K562 (cell line): ENCODE measurements around the gene UMAD1. TPM values are rescaled to one million over a fixed set of nuclear protein-coding genes. Genes with fewer than 3 reads are reported as not detected.

Experiments
- ATAC-seq: fragments of 200-7000 bp; cut with Tn5 transposase; 3 replicates; pipeline ENCODE4 v1.9.1; 2020; ENCODE audit warnings: moderate library complexity
- BruUV-seq: library from RNA; stranded (reverse); fragments of 400-500 nt; replicated peaks from 2 replicates; lab custom pipeline; 2021; lab: Mats Ljungman, UMichigan
- CTCF ChIA-PET: fragments of 300-600 bp; formaldehyde crosslinking; extraction: SDS; loops from one replicate; lab custom pipeline; 2021; ENCODE audit warnings: low intra/inter-chr PET ratio; lab: Yijun Ruan, JAX
- POLR2A ChIA-PET: fragments of 300-600, 350-650 bp; sonication (Branson Sonifier 250); formaldehyde crosslinking; extraction: SDS; loops from one replicate; lab custom pipeline; 2021; ENCODE audit warnings: antibody characterized with exemption, inconsistent platforms; lab: Yijun Ruan, JAX
- DNase-seq, 4 experiments: peaks; one replicate each; pipeline versions ENCODE4 v3.0.0 to v3.0.0-alpha.2; 2011 to 2018; ENCODE audit warnings: low spot score in 3 of 4, mixed read lengths in 3 of 4; ENCODE audit errors: extremely low read depth in 1 of 4
- FAIRE-seq: peaks from 2 replicates; lab custom pipeline; 2011; peaks lifted over from hg19 to GRCh38; lab: Jason Lieb, UNC
- H2AFZ ChIP-seq: 2 replicates; pipeline ENCODE4 v1.6.0; 2011; ENCODE audit warnings: low read depth, low read length, control low read depth, inconsistent platforms
- H3K27ac ChIP-seq: fragments of 200-600 bp; 3 replicates; pipeline ENCODE4 v1.8.0; 2011; ENCODE audit warnings: low read depth, mild to moderate bottlenecking, control low read depth, inconsistent platforms, low read length, moderate library complexity, mixed read lengths; ENCODE audit errors: extremely low read depth
- H3K27me3 ChIP-seq, 2 experiments: fragments of 300-600 bp in 1 of 2; 2 replicates in 1 of 2; 3 replicates in 1 of 2; pipeline versions ENCODE4 v1.6.0 to v1.8.0; 2011; ENCODE audit warnings: inconsistent platforms in 2 of 2, low read length in 2 of 2, mild to moderate bottlenecking in 1 of 2, mixed read lengths in 1 of 2, moderate library complexity in 1 of 2; ENCODE audit not compliant: control insufficient read depth in 2 of 2, insufficient read depth in 2 of 2
- H3K36me3 ChIP-seq: fragments of 300-600 bp; 3 replicates; pipeline ENCODE4 v1.8.0; 2011; ENCODE audit warnings: mild to moderate bottlenecking, low read length, inconsistent platforms; ENCODE audit not compliant: control insufficient read depth, insufficient read depth
- H3K4me1 ChIP-seq, 2 experiments: fragments of 200-600 bp in 1 of 2; replicated peaks in 1 of 2; 2 replicates in 1 of 2; 3 replicates in 1 of 2; pipeline versions ENCODE4 v1.5.1 to v1.8.0; 2011; ENCODE audit warnings: inconsistent platforms in 2 of 2, low read length in 2 of 2, mild to moderate bottlenecking in 1 of 2, mixed read lengths in 1 of 2, moderate library complexity in 1 of 2; ENCODE audit not compliant: control insufficient read depth in 2 of 2, insufficient read depth in 2 of 2
- H3K4me2 ChIP-seq: 2 replicates; pipeline ENCODE4 v1.6.1; 2011; ENCODE audit warnings: low read length, control low read depth, inconsistent platforms, mixed read lengths; ENCODE audit not compliant: insufficient read depth
- H3K4me3 ChIP-seq: fragments of 200-600 bp; sonication (generic), shearing (Covaris generic); 2 replicates; pipeline ENCODE4 v1.5.1; 2016; ENCODE audit warnings: control low read depth, inconsistent platforms
- H3K79me2 ChIP-seq: fragments of 200-600 bp; 3 replicates; pipeline ENCODE4 v1.8.0; 2011; ENCODE audit warnings: low read length, inconsistent platforms; ENCODE audit not compliant: control insufficient read depth, insufficient read depth
- H3K9ac ChIP-seq, 2 experiments: 2 replicates each; pipeline versions ENCODE4 v1.6.0 to v1.6.1; 2011; ENCODE audit warnings: low read depth in 2 of 2, low read length in 2 of 2, control low read depth in 1 of 2, inconsistent platforms in 1 of 2, mild to moderate bottlenecking in 1 of 2, mixed read lengths in 1 of 2; ENCODE audit not compliant: insufficient read depth in 1 of 2
- H3K9me1 ChIP-seq: one replicate; pipeline ENCODE4 v1.6.0; 2011; ENCODE audit warnings: inconsistent platforms, mild to moderate bottlenecking, low read length, moderate library complexity; ENCODE audit not compliant: control insufficient read depth, insufficient read depth
- H3K9me3 ChIP-seq: replicated peaks from 2 replicates; pipeline ENCODE4 v1.5.1; 2011; ENCODE audit warnings: low read depth, low read length, inconsistent platforms; ENCODE audit not compliant: control insufficient read depth, insufficient read depth
- H4K20me1 ChIP-seq: replicated peaks from 2 replicates; pipeline ENCODE4 v1.6.1; 2011; ENCODE audit warnings: low read length, inconsistent platforms, mixed read lengths; ENCODE audit not compliant: control insufficient read depth, insufficient read depth
- GATA2 ChIP-seq: sonication (generic); formaldehyde crosslinking; IDR thresholded peaks from 2 replicates; pipeline ENCODE4 v1.4.0; 2020; ENCODE audit warnings: mild to moderate bottlenecking, missing genetic modification reagents
- RCOR1 ChIP-seq, 2 experiments: IDR thresholded peaks; 2 replicates each; pipeline ENCODE4 v1.6.1; 2012; ENCODE audit warnings: low read depth in 2 of 2, low read length in 2 of 2, borderline replicate concordance in 1 of 2, improper control_type of control experiment in 1 of 2
- RFX1 ChIP-seq: fragments of 450-650 bp; IDR thresholded peaks from 2 replicates; pipeline ENCODE4 v1.6.1; 2016; ENCODE audit warnings: mild to moderate bottlenecking, moderate library complexity
- SAP30 ChIP-seq: fragments of 200-600 bp; sonication (generic); IDR thresholded peaks from 2 replicates; pipeline ENCODE4 v1.6.1; 2012; ENCODE audit warnings: borderline replicate concordance, low read depth, mild to moderate bottlenecking, moderate library complexity, low read length, control low read depth, inconsistent platforms; ENCODE audit not compliant: insufficient read depth, poor library complexity, severe bottlenecking
- STAT5B ChIP-seq: fragments of 250-450 bp; sonication (Bioruptor Pico); IDR thresholded peaks from 2 replicates; pipeline ENCODE4 v1.8.0; 2021; ENCODE audit warnings: mild to moderate bottlenecking, inconsistent platforms
- ZSCAN32 ChIP-seq: fragments of 450-650 bp; formaldehyde crosslinking; IDR thresholded peaks from 2 replicates; pipeline ENCODE4 v1.4.0; 2020; ENCODE audit warnings: mild to moderate bottlenecking, moderate library complexity
- WGBS: fragments of 100-300 bp; shearing (Covaris generic); methylation state at CpG from one replicate; pipeline ENCODE4 v1.1.6; 2016; ENCODE audit warnings: low coverage, mixed read lengths; ENCODE audit not compliant: insufficient coverage; ENCODE audit errors: missing lambda C conversion rate; 5-methylcytosine and 5-hydroxymethylcytosine counted together
- in situ Hi-C: fragments of 300-500 bp; cut with MboI; formaldehyde crosslinking; loops from 4 replicates; pipeline ENCODE4 v1.15.0; 2018; ENCODE audit warnings: inconsistent platforms, mixed read lengths
- intact Hi-C: fragments of 100-400 bp; cut with micrococcal nuclease; formaldehyde crosslinking; loops from 2 replicates; pipeline ENCODE4 v1.14.2; 2022
- polyA plus RNA-seq, 8 experiments: library from polyadenylated mRNA; depleted of rRNA in 4 of 8; stranded (reverse) in 5 of 8; unstranded in 3 of 8; fragments of >200 nt; fragmentation: Nextera tagmentation in 2 of 8; fragmentation: Illumina TruSeq in 1 of 8; extraction: Ambion mirVana in 2 of 8; extraction: Trizol in 1 of 8; gene quantifications; 2 replicates each; pipeline versions ENCODE4 v1.2.1 to v1.2.3, GENCODE V29; 2011 to 2014; ENCODE audit warnings: inconsistent platforms in 1 of 8, missing spikeins in 1 of 8
- total RNA-seq, 7 experiments: library from RNA; depleted of rRNA in 6 of 7; stranded (reverse); fragments of >200 nt in 6 of 7; fragmentation: Illumina TruSeq in 2 of 7; extraction: Trizol in 2 of 7; gene quantifications; 2 replicates each; pipeline versions ENCODE4 v1.2.1 to v1.2.3, GENCODE V29; 2011 to 2021; ENCODE audit warnings: low replicate concordance in 1 of 7
- TF ChIP-seq, protein P1 (sequence below), 2 experiments: fragments of 450-650 bp; IDR thresholded peaks; 2 replicates each; pipeline ENCODE4 v1.6.1; 2016
- TF ChIP-seq, protein P2 (sequence below), 2 experiments: fragments of 200-800 bp in 1 of 2; sonication (Bioruptor generic) in 1 of 2; sonication (generic) in 1 of 2; formaldehyde crosslinking in 1 of 2; IDR thresholded peaks in 1 of 2; conservative IDR thresholded peaks in 1 of 2; 2 replicates each; pipeline versions ENCODE4 v1.5.0 to v1.6.1; 2016 to 2020; ENCODE audit warnings: missing compliant biosample characterization in 1 of 2, missing genetic modification characterization in 1 of 2, missing genetic modification reagents in 1 of 2
- TF ChIP-seq, protein P3 (sequence below): fragments of 200-800 bp; sonication (Bioruptor generic); IDR thresholded peaks from 2 replicates; pipeline ENCODE4 v1.6.1; 2017; ENCODE audit warnings: missing genetic modification characterization, missing compliant biosample characterization

UMAD1 gene
- total and polyA plus RNA-seq, 9 of the 15 experiments (the other 6 are each of a cell fraction or from before 2014, with no cell fraction given): 9.0 to 26.7 (median 13.3) TPM

DNA sequence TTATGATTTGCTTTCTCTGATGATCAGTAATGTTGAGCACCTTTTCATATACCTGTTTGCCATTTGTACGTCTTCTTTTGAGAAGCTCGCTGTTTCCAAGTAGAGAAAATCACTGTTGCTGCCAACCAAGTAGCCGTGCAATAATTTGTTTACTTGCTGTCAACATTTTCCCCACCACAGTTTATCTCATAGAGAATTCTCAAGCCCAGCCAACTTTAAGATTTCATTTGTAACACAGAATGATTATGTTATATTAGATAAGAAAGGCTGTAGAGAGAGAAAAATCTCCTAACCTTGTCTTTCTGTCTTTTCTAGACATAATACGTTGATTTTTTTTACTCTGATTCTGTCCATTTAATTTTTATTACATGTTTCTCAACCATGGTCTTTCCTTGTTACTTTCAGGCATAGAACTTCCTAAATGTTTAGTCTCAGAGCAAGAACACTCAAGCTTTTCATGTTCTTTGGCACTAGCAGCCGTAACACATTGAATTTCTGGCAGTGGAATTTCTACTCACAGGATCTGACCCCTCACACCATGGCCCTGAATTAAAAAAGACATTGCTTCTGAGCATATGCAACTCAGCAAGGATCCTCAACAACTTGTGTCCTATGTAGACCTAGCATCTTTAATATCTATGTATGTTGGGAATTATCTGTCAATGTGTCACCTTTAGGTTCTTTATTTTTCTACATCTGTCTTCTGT is 54.7 kb downstream of the UMAD1 start:
- H3K79me2 ChIP-seq: no peaks in the 10 kb centered on the region
- no peaks in the 10 kb centered on the region for H3K27me3 ChIP-seq
- WGBS: 51% methylated on average over 5 of the region's 5 CpGs
- CTCF ChIA-PET: interaction anchor here (0.6 kb wide), 1 partner anchor 7 kb away, joined by 3 read pairs; no protein-coding TSS in a partner anchor
- ATAC-seq: no peak
- H3K9me3 ChIP-seq: no peaks in the 10 kb centered on the region
- no peak overlapping the region for H2AFZ ChIP-seq
- no peak overlapping the region for H3K4me2 ChIP-seq
- H3K36me3 ChIP-seq: no peaks in the 10 kb centered on the region
- no peak overlapping the region for H3K4me3 ChIP-seq
- intact Hi-C loops: no loop called here
- H4K20me1 ChIP-seq: no peaks in the 10 kb centered on the region
- H3K27ac ChIP-seq: no peak overlapping the region
- POLR2A ChIA-PET: no interaction called here
- no peak overlapping the region for H3K9ac ChIP-seq
- no peak for FAIRE-seq
- no TSS peak for BruUV-seq
- H3K9me1 ChIP-seq: no peaks in the 10 kb centered on the region
- in situ Hi-C loops: no loop called here
- no peak for DNase-seq
- no peaks in the 10 kb centered on the region for H3K4me1 ChIP-seq
- TF ChIP-seq ZSCAN32 (CRISPR knock-in tag) (no peak), RCOR1 (IDR thresholded peaks at IDR 0.05; ENCODE audit: borderline replicate concordance in 1 of 2, low read depth in 2 of 2, low read length in 2 of 2) (no peak), SAP30 (no peak), STAT5B (CRISPR knock-in tag) (no peak), RFX1 (no peak), GATA2 (CRISPR knock-in tag) (no peak)
- TF ChIP-seq, protein P1, sequence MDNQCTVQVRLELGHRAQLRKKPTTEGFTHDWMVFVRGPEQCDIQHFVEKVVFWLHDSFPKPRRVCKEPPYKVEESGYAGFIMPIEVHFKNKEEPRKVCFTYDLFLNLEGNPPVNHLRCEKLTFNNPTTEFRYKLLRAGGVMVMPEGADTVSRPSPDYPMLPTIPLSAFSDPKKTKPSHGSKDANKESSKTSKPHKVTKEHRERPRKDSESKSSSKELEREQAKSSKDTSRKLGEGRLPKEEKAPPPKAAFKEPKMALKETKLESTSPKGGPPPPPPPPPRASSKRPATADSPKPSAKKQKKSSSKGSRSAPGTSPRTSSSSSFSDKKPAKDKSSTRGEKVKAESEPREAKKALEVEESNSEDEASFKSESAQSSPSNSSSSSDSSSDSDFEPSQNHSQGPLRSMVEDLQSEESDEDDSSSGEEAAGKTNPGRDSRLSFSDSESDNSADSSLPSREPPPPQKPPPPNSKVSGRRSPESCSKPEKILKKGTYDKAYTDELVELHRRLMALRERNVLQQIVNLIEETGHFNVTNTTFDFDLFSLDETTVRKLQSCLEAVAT (IDR thresholded peaks at IDR 0.05): no peak
- TF ChIP-seq, protein P2, sequence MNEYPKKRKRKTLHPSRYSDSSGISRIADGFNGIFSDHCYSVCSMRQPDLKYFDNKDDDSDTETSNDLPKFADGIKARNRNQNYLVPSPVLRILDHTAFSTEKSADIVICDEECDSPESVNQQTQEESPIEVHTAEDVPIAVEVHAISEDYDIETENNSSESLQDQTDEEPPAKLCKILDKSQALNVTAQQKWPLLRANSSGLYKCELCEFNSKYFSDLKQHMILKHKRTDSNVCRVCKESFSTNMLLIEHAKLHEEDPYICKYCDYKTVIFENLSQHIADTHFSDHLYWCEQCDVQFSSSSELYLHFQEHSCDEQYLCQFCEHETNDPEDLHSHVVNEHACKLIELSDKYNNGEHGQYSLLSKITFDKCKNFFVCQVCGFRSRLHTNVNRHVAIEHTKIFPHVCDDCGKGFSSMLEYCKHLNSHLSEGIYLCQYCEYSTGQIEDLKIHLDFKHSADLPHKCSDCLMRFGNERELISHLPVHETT (CRISPR knock-in tag; conservative IDR thresholded peaks at IDR 0.05 in 1 of 2, IDR thresholded peaks at IDR 0.05 in 1 of 2): no peak
- TF ChIP-seq, protein P3, sequence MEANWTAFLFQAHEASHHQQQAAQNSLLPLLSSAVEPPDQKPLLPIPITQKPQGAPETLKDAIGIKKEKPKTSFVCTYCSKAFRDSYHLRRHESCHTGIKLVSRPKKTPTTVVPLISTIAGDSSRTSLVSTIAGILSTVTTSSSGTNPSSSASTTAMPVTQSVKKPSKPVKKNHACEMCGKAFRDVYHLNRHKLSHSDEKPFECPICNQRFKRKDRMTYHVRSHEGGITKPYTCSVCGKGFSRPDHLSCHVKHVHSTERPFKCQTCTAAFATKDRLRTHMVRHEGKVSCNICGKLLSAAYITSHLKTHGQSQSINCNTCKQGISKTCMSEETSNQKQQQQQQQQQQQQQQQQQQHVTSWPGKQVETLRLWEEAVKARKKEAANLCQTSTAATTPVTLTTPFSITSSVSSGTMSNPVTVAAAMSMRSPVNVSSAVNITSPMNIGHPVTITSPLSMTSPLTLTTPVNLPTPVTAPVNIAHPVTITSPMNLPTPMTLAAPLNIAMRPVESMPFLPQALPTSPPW: no peak
